ENCODE measurements around the gene NCOA1. TPM values are rescaled to one million over a fixed set of nuclear protein-coding genes. Genes with fewer than 3 reads are reported as not detected.

Gene NCOA1
- total and polyA plus RNA-seq, 4 donors, result 6.5 to 26.6 (median 16.3) TPM

- no peak for TF ChIP-seq HNF4G (IDR thresholded peaks at IDR 0.05)
Observed at GRCh38 chr2:24756789-24757188, 265.7 kb downstream of the NCOA1 start (continued).

DNA sequence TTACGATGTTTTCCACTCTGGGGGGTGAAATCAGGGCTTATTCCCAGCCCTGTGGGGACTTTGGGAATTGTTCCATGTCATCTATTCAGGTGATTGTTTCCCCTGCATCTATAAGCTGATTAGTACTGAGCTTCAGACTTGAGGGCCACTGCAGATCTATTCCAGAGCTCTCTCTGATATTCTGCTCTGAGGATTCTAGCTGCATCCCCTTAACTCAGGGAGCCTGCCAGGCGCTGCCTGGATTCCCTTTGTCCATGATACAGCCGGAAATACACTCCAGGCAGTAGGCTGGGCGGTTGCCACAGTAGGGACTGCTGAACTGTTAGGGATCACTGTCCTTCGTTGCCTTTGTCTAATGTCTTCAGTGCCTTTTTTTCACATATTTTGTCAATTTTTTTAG, 270.8 kb downstream of the NCOA1 start:
- H3K4me1 ChIP-seq (ENCODE audit: control insufficient read depth in 4 of 4, insufficient read depth in 4 of 4, low read length in 3 of 4), result no peaks in the 10 kb centered on the region
- peaks cover 9 to 46% (median 26%) of the 10 kb centered on the region in 4 donors for H3K36me3 ChIP-seq (ENCODE audit: control insufficient read depth in 4 of 4, insufficient read depth in 3 of 4, low read depth in 1 of 4, low read length in 3 of 4)
- 91% methylated on average over 5 of the region's 5 CpGs for WGBS
- H3K27me3 ChIP-seq (ENCODE audit: control insufficient read depth in 4 of 4, insufficient read depth in 4 of 4, low read length in 3 of 4), result no peaks in the 10 kb centered on the region
- no peaks in the 10 kb centered on the region for H3K9me3 ChIP-seq (ENCODE audit: control insufficient read depth in 4 of 4, low read length in 3 of 4)
- DNase-seq (ENCODE audit: low spot score), result no peak
- no peak overlapping the region for H3K9ac ChIP-seq (ENCODE audit: low read depth in 1 of 2, low read length in 2 of 2)
- TF ChIP-seq YY1 (IDR thresholded peaks at IDR 0.05) (no peak), NR2F2 (IDR thresholded peaks at IDR 0.05) (no peak)
- TF ChIP-seq, protein P1, sequence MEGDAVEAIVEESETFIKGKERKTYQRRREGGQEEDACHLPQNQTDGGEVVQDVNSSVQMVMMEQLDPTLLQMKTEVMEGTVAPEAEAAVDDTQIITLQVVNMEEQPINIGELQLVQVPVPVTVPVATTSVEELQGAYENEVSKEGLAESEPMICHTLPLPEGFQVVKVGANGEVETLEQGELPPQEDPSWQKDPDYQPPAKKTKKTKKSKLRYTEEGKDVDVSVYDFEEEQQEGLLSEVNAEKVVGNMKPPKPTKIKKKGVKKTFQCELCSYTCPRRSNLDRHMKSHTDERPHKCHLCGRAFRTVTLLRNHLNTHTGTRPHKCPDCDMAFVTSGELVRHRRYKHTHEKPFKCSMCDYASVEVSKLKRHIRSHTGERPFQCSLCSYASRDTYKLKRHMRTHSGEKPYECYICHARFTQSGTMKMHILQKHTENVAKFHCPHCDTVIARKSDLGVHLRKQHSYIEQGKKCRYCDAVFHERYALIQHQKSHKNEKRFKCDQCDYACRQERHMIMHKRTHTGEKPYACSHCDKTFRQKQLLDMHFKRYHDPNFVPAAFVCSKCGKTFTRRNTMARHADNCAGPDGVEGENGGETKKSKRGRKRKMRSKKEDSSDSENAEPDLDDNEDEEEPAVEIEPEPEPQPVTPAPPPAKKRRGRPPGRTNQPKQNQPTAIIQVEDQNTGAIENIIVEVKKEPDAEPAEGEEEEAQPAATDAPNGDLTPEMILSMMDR (IDR thresholded peaks at IDR 0.05; ENCODE audit: low read depth, low read length, missing input control), result no peak
- no peak overlapping the region for H3K27ac ChIP-seq (ENCODE audit: low read depth in 1 of 2, low read length in 2 of 2)
- no peak overlapping the region for H3K4me3 ChIP-seq (ENCODE audit: low read depth in 1 of 3, low read length in 3 of 3)

DNA sequence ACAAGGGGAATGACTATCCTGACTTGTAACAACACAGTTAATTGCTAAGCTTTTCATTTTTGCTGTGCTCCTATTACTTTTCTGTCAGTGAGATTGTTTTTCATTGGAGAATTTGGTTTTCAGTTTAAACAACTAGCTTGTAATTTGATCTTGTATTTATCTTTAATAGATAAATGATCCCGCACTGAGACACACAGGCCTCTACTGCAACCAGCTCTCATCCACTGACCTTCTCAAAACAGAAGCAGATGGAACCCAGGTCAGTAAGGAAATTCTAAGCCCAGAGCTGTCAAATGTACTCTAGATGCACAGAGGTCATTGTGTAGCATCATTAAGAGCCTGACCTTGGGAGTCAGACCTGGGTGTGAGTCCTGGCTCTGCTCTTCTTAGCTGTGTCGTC, 271.5 kb downstream of the NCOA1 start:
- Histone ChIP-seq H3K27ac (ENCODE audit: low read depth in 1 of 2, low read length in 2 of 2) (no peak overlapping the region), H3K9me3 (ENCODE audit: control insufficient read depth in 4 of 4, low read length in 3 of 4) (no peaks in the 10 kb centered on the region), H3K9ac (ENCODE audit: low read depth in 1 of 2, low read length in 2 of 2) (no peak overlapping the region), H3K27me3 (ENCODE audit: control insufficient read depth in 4 of 4, insufficient read depth in 4 of 4, low read length in 3 of 4) (no peaks in the 10 kb centered on the region), H3K4me3 (ENCODE audit: low read depth in 1 of 3, low read length in 3 of 3) (no peak overlapping the region), H3K36me3 (ENCODE audit: control insufficient read depth in 4 of 4, insufficient read depth in 3 of 4, low read depth in 1 of 4, low read length in 3 of 4) (peaks cover 9 to 43% (median 27%) of the 10 kb centered on the region in 4 donors), H3K4me1 (ENCODE audit: control insufficient read depth in 4 of 4, insufficient read depth in 4 of 4, low read length in 3 of 4) (no peaks in the 10 kb centered on the region)
- WGBS, result 88% methylated on average over 2 of the region's 2 CpGs
- no peak for DNase-seq (ENCODE audit: low spot score)
- TF ChIP-seq ZBTB33 (IDR thresholded peaks at IDR 0.05) (no peak), JUND (IDR thresholded peaks at IDR 0.05) (no peak), SP1 (IDR thresholded peaks at IDR 0.05) (no peak), RAD21 (IDR thresholded peaks at IDR 0.05) (no peak), MAX (IDR thresholded peaks at IDR 0.05) (no peak), RXRA (IDR thresholded peaks at IDR 0.05) (no peak), YY1 (IDR thresholded peaks at IDR 0.05) (no peak), TAF1 (conservative IDR thresholded peaks at IDR 0.05) (no peak), GABPA (IDR thresholded peaks at IDR 0.05 in 1 of 2, conservative IDR thresholded peaks at IDR 0.05 in 1 of 2) (no peak)
- TF ChIP-seq, protein P2, sequence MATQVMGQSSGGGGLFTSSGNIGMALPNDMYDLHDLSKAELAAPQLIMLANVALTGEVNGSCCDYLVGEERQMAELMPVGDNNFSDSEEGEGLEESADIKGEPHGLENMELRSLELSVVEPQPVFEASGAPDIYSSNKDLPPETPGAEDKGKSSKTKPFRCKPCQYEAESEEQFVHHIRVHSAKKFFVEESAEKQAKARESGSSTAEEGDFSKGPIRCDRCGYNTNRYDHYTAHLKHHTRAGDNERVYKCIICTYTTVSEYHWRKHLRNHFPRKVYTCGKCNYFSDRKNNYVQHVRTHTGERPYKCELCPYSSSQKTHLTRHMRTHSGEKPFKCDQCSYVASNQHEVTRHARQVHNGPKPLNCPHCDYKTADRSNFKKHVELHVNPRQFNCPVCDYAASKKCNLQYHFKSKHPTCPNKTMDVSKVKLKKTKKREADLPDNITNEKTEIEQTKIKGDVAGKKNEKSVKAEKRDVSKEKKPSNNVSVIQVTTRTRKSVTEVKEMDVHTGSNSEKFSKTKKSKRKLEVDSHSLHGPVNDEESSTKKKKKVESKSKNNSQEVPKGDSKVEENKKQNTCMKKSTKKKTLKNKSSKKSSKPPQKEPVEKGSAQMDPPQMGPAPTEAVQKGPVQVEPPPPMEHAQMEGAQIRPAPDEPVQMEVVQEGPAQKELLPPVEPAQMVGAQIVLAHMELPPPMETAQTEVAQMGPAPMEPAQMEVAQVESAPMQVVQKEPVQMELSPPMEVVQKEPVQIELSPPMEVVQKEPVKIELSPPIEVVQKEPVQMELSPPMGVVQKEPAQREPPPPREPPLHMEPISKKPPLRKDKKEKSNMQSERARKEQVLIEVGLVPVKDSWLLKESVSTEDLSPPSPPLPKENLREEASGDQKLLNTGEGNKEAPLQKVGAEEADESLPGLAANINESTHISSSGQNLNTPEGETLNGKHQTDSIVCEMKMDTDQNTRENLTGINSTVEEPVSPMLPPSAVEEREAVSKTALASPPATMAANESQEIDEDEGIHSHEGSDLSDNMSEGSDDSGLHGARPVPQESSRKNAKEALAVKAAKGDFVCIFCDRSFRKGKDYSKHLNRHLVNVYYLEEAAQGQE (IDR thresholded peaks at IDR 0.05), result no peak

Measured in liver (tissue), 9 donors.